Effector CD8-positive, alpha-beta T cell (primary cell): ENCODE data around the gene TCP11L2.
A peak's percentile ranks its signal among the peaks of the same experiment; 100 is the strongest.
"Not testable (repeated sequence)": the region's sequence is repeated elsewhere in the genome, so short reads cannot be mapped to it uniquely, and the experiment has no call there.

Source experiments
- DNase-seq: peaks from one replicate; lab custom pipeline; 2025; lab: John Stamatoyannopoulos, UW

TCP11L2 gene

DNA sequence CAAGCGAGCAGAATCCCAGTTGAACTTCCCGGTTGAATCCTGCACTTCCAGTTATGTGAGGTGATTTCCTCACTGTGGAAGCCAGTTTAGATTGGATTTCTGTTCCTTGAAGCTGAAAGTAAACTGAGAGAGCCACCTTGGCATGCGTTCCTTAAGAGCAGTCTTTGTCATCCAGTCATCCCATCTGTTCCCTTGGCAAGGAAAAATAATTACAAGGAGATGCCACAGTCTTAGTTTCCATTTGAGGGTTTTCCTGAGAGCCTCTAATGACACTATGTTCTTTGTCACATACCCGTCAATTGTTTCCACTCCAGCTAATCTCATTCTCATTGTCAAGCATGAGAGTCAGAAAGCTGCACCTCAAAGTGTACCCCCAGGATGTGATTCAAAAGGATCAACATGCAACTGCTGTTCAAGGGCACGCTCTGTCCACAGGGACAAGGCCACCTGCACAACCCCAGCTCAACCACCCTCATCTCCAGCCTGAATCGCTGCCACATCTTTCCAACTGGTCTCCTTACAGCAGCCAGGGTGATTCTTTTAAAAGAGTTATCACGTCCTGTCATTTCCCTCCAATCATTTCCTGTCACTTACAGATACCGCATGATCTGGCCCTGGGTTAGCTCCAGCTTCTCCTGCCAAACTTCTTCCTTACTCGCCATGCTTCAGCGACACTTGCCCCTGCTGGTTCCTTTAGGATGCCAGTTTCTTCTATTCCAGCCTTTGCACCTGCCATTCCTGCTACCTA, 18.0 kb upstream of the TCP11L2 start:
- no peak for DNase-seq

- no peak for DNase-seq
Observed at GRCh38 chr12:106285982-106286381, 16.6 kb upstream of the TCP11L2 start.

DNA sequence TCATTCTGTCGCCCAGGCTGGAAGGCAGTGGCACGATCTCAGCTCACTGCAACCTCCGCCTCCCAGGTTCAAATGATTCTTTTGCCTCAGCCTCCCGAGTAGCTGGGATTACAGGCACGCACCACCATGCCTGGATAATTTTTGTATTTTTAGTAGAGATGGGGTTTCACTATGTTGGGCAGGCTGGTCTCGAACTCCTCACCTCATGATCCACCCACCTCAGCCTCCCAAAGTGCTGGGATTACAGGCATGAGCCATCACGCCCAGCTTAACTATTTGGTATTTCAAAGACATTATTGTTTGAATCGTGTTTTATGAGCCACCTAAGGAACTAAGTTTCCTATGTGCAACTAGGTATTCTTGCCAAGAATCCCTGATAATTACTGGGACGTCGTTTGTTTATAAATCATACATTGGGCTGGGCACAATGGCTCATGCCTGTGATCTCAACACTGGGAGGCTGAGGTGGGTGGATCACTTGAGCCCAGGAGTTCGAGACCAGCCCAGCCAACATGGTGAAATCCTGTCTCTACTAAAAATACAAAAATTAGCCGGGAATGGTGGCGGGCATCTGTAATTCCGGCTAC, 15.9 kb upstream of the TCP11L2 start:
- not testable (repeated sequence) for DNase-seq

GRCh38 chr12:106287364-106287763, 15.2 kb upstream of the TCP11L2 start:
- DNase-seq = no peak

- no peak for DNase-seq
Observed at GRCh38 chr12:106288101-106288493, 14.4 kb upstream of the TCP11L2 start.

DNA sequence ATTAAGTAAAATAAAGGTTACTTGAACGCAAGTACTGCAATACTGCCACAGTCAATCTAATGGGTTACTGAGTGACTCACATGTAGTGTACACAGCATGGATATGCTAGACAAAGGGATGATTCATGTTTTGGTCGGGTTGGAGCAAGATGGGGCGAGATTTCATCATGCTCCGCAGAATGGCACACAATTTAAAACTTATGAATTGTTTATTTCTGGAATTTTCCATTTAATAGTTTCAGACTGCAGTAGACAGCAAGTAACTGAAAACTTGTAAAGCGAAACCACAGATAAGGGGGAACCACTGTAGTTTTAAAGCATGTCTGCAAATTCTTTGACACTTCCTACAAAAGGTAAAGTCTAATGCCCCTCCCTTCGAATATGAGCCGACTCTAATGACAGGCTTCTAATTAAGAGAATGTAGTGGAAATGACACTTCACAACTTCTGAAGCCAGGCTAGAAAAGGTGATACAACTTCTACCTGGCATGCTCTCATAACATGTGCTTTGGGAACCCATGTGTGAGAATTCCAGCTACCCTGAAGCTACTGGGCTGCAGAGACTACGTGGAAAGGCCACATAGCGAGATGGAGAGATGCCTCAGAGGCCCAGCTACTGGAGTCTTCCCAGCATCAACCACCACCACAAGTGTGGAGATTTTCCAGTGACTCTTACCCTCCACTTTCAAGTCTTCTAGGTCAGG, 13.9 kb upstream of the TCP11L2 start:
- no peak for DNase-seq

DNA sequence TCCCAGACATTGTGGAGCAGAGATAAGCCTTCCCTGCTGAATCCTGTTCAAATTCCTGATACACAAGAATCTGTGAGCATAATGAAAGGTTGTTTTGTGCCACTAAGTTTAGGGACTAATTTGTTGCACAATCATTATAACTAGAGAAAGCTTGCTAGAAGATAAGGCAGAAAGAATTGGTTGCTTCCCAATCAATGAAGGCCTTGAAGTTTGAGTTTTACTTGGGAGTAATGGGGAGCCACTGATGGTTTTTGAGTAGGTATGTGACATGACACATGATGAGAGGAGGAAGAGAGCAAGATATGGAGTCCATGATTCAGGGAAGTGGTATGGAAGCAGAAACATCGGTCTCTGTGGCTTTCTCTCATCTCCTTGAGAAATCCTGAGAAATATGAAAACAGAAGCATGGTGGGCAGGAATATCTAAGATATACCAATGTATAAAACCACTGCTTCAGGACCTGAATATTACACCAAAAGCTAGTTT, 13.3 kb upstream of the TCP11L2 start:
- no peak for DNase-seq

DNA sequence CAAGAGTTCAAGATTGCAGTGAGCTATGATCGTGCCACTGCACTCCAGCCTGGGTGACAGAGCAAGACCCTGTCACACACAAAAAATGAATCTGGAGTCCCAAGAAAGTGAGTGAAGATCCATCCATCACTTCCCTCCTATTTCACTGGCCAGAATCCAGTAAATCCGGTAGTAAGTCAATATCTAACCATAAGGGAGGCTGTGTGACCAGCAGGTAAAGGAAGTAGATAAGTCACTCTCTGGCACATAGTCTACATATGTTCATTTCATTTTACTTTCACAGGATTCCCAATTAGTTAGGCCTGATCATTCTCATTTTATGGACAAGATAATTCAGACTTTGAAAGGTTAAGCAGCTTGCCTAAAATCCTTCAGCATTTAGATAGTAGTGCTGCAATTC, 11.9 kb upstream of the TCP11L2 start:
- DNase-seq = no peak

DNA sequence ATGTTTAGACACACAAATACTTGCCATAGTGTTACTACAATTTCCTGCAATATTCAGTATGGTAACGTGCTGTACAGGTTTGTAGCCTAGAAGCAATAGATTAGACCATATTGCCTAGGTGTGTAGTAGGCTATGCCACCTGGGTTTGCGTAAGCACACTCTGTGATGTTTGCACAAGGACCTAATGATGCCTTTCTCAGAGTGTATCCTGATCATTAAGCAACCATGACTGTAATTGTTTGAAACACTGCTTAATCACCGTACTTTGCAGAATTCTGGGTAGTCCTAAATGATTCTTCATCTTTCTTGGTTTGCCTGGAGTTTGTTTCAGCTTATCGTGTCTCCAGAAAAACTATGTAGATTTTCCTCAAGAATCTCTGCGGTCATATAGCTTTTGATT, 11.2 kb upstream of the TCP11L2 start:
- no peak for DNase-seq

- DNase-seq = no peak
Observed at GRCh38 chr12:106292339-106292738, 10.2 kb upstream of the TCP11L2 start.

DNA sequence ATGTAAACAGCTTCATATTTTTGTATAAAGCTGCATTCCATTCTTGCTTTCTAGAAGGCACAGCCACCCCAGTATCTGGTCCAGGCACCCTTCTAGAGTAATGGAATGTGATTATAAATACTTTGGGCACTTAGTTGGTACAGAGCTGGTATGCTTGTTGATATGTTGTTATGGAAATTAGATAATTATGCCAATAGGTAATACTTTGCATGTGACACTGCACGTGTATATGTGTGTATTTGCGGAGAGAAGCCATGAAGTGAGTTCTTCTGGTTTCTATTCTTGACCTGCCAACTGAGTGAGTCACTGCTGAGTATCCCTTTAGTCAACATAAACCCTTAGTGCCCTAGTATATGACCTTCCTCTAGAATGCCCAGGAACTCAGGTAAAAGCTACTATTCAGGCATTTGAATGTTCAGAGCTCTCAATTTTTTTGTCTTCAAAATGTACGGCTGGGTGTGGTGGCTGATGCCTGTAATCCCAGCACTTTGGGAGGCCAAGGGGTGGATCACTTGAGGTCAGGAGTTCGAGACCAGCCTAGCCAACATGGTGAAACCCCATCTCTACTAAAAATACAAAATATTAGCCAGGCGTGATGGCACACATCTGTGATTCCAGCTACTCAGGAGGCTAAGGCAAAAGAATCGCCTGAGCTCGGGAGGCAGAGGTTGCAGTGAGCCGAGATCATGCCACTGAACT, 6.2 kb upstream of the TCP11L2 start:
- no peak for DNase-seq

GRCh38 chr12:106297075-106297474, 5.5 kb upstream of the TCP11L2 start:
- DNase-seq = no peak

DNA sequence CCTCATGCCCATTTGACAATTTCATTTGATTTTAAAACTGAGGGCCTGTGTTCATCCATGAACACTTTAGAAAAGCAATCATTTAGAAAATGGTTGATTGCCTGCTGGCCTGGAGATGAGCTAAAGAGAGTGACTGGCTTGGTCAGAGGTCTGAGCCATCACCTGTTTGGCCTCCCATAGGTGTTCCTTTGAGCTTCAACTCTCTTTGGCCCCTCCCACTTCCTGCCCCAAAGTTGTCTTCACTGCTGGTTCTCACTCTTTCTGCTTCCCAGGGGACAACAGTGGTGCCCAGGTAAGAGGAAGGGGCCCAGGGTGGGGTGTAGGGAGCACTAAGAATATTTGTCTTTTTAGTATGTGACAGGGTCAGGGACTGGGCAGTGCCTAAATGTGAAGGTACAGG, 4.9 kb upstream of the TCP11L2 start:
- no peak for DNase-seq

- DNase-seq = no peak
Observed at GRCh38 chr12:106299202-106299774, 3.2 kb upstream of the TCP11L2 start.

GRCh38 chr12:106300761-106301160, 1.8 kb upstream of the TCP11L2 start:
- no peak for DNase-seq

- no peak for DNase-seq
Observed at GRCh38 chr12:106301241-106301610, 1.3 kb upstream of the TCP11L2 start.

- peak; percentile 57 for DNase-seq
Observed at GRCh38 chr12:106301611-106302321, 767 bp upstream of the TCP11L2 start.

DNA sequence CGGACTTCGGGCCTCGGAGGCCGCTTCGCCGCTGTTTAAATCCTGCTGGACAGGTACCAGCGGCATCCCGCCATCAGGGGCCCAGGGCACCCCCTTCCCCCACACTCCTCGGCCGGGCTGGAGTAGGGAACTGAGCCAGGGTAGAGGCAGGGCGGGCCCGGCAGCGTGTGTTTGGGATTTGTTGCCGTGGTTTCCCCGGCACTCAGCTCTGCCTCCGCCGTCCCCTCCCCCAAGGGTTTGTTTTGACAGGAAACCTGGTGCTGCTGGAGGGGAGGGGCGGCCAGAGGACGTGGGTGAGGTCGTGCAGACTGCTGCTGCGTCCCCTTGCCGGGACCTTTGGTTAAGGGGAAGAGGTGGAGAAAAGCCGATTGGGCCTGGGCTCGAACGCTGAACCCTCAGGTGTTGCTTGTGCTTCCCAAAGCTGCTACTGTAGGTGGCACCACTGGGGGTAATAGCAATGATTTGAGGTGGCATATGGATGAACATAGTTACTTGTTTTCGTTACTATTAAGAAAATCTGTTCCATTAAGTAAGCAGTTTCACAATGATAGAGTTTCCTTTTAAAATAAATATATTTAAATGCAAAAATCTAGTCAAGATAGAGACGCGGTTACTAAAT, 778 bp downstream of the TCP11L2 start:
- peak; percentile 76 for DNase-seq

DNA sequence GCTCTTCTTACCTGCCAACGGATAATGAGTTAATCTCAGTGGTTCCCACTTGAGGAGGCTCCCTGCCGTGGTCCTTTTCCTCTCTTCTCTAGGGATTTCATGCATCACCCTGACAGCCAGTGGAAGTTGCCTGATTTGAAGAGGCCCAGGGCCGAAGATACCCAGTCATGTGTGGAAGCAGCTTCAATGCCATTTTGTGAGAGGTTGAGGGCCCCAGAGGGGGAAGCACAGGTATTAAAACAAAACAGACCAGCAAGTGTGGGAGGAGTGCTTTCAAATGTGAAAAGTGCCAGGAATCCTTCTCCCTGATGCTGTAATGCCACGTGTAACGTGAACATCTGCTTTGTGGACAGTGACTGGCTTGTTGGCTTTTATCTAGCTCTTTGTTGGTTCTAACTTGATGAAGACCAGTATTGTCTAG, 1.5 kb downstream of the TCP11L2 start:
- DNase-seq = no peak

- no peak for DNase-seq
Observed at GRCh38 chr12:106304797-106305196, 2.3 kb downstream of the TCP11L2 start.

- no peak for DNase-seq
Observed at GRCh38 chr12:106305376-106305775, 2.8 kb downstream of the TCP11L2 start.
